Duodenal mucosa (tissue), 2 donors: ENCODE measurements around the gene C17orf75.

Experiments used
- H3K27ac ChIP-seq: one replicate; pipeline ENCODE4 v1.7.0; 2013; ENCODE audit warnings: low read depth, low read length
- H3K27me3 ChIP-seq, 2 donors: one replicate each; pipeline ENCODE4 v1.7.0; 2013; ENCODE audit warnings: low read length in 2 of 2, control low read depth in 1 of 2; ENCODE audit not compliant: insufficient read depth in 2 of 2, control insufficient read depth in 1 of 2
- H3K36me3 ChIP-seq, 2 donors: one replicate each; pipeline ENCODE4 v1.7.0; 2013; ENCODE audit warnings: low read length in 2 of 2, control low read depth in 1 of 2; ENCODE audit not compliant: insufficient read depth in 2 of 2, control insufficient read depth in 1 of 2
- H3K4me1 ChIP-seq, 2 donors: one replicate each; pipeline ENCODE4 v1.7.0; 2013; ENCODE audit warnings: low read length in 2 of 2, control low read depth in 1 of 2; ENCODE audit not compliant: insufficient read depth in 2 of 2, control insufficient read depth in 1 of 2
- H3K4me3 ChIP-seq, 2 donors: one replicate each; pipeline ENCODE4 v1.7.0; 2013; ENCODE audit warnings: low read length in 2 of 2, low read depth in 1 of 2
- H3K9ac ChIP-seq, 2 donors: one replicate each; pipeline ENCODE4 v1.7.0; 2013; ENCODE audit warnings: low read length in 2 of 2, low read depth in 1 of 2
- H3K9me3 ChIP-seq, 2 donors: one replicate each; pipeline ENCODE4 v1.7.0; 2013; ENCODE audit warnings: low read length in 2 of 2, control low read depth in 1 of 2; ENCODE audit not compliant: control insufficient read depth in 1 of 2

Gene C17orf75

GRCh38 chr17:32345951-32346600 is 4.1 kb upstream of the C17orf75 start:
- Histone ChIP-seq H3K9ac (no peak overlapping the region), H3K27ac (no peak overlapping the region), H3K27me3 (no peaks in the 10 kb centered on the region), H3K4me1 (peaks cover 15 to 20% of the 10 kb centered on the region in 2 donors), H3K36me3 (no peaks in the 10 kb centered on the region), H3K9me3 (no peaks in the 10 kb centered on the region), H3K4me3 (no peak overlapping the region)

DNA sequence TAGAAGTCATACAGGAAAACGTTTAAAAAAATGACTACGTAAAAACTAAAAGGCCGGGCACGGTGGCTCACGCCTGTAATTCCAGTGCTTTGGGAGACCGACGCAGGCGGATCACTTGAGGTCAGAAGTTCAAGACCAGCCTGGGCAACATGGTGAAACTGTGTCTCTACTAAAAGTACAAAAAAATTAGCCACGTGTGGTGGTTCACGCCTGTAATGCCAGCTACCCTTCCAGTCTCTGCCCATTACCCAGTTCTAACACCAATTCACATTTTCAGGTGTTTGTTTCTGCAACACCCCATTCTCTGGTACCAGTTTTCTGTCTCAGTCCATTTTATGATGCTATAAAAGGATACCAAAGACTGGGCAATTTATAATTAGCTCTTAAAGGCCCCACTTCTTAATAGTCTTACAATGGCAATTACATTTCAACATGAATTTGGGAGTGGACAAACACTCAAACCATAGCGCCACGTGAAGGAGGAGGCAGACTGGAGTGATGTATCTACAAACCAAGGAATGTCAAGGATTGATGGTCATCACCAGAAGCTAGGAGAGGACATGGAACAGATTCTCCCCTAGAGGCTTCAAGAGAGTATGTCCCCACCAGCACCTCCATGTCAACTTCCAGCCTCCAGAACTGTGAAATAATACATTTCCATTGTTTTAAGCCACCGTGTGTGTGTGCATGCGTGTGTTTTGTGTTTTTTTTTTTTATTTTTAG is 791 bp upstream of the C17orf75 start:
- no peaks in the 10 kb centered on the region for H3K9me3 ChIP-seq
- peaks cover 6 to 16% of the 10 kb centered on the region in 2 donors for H3K4me1 ChIP-seq
- peak overlapping the region; percentile 85 to 89 for H3K4me3 ChIP-seq
- peak overlapping the region; percentile 76 to 80 for H3K9ac ChIP-seq
- H3K36me3 ChIP-seq: peaks cover 0 to 7% of the 10 kb centered on the region in 2 donors
- H3K27ac ChIP-seq: no peak overlapping the region
- no peaks in the 10 kb centered on the region for H3K27me3 ChIP-seq

DNA sequence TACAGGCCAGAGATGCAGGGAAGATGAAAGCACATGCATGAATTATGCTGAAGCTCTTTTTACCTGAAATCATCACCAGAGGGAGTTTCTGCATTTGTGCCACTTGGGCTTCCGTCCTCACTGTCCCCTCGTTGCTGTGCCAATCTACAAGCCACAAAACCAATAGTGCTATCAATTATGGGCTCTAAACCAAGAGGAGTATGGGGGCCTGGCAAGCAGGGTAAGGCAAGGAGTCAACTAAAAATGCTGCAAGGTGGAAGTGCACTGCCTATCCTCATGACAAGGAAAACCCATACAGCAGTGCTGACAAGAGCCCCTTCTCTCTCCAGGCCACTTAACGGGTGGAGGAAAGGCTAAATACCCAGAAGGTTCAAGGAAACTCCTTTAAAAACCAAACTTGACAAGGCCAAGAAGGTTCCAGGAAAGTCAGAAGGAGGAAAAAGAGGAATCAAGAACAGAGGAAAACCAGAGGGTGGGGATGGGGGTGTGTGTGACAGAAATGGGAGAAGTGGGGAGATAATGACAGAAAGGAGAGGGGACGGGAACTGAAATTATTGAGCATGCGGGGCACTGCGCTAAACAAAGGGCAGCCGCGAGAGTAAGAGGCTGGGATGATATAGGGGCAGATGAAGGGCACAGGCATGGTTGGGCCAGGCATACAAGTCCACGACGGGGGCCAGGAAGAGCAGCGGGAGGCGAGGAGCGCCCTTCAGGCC is 674 bp downstream of the C17orf75 start:
- Histone ChIP-seq H3K4me1 (peaks cover 6 to 16% of the 10 kb centered on the region in 2 donors), H3K27ac (peak overlapping the region; percentile 56), H3K36me3 (peaks cover 0 to 19% of the 10 kb centered on the region in 2 donors), H3K9me3 (no peaks in the 10 kb centered on the region), H3K9ac (peak overlapping the region; percentile 76 to 80), H3K27me3 (no peaks in the 10 kb centered on the region), H3K4me3 (peak overlapping the region; percentile 85 to 89)

DNA sequence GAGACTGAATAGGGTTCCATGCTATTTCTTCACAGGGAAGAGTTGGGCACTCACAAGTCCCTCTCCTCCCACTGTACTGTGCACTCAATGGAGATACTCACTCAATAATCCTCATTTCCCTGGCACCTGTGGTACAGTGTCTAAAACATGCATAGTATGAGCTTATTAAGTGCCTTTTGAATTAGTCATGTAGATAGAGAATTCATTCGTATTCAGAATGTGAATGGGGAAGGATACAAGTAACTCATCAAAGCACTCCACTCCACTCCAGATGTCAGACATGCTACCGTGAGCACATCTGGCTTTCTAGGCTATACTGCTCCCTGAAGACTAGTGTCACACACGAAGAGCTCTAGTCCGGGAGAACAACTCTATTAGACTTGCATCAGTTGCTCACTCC is 6.3 kb downstream of the C17orf75 start:
- H3K36me3 ChIP-seq: peaks cover 14 to 35% of the 10 kb centered on the region in 2 donors
- no peak overlapping the region for H3K9ac ChIP-seq
- no peaks in the 10 kb centered on the region for H3K27me3 ChIP-seq
- H3K9me3 ChIP-seq: no peaks in the 10 kb centered on the region
- H3K27ac ChIP-seq: no peak overlapping the region
- H3K4me3 ChIP-seq: no peak overlapping the region
- no peaks in the 10 kb centered on the region for H3K4me1 ChIP-seq

GRCh38 chr17:32335046-32335445 is 6.9 kb downstream of the C17orf75 start:
- no peak overlapping the region for H3K4me3 ChIP-seq
- H3K9ac ChIP-seq: no peak overlapping the region
- no peak overlapping the region for H3K27ac ChIP-seq
- H3K36me3 ChIP-seq: peaks cover 14 to 35% of the 10 kb centered on the region in 2 donors
- no peaks in the 10 kb centered on the region for H3K27me3 ChIP-seq
- H3K4me1 ChIP-seq: no peaks in the 10 kb centered on the region
- H3K9me3 ChIP-seq: no peaks in the 10 kb centered on the region

DNA sequence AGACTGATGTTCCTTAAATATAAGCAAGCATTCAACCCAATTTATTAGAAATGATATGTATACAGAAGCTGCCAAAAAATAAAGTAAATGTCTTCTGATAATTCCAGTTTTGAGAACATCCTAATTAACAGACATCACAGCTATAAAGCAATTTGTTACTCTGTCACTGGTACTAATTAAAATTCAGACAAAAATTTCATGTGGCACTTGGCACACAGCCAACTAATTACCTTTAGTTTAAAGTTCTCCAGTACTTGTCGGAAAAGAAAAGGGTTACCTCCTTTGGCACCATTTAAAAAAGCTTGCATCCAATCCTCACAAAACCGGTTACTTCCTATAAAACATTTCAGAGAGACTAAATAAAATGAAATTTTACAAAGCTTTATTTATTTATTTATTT is 8.8 kb downstream of the C17orf75 start:
- H3K27ac ChIP-seq: no peak overlapping the region
- no peaks in the 10 kb centered on the region for H3K27me3 ChIP-seq
- H3K4me3 ChIP-seq: no peak overlapping the region
- H3K9ac ChIP-seq: no peak overlapping the region
- H3K4me1 ChIP-seq: no peaks in the 10 kb centered on the region
- no peaks in the 10 kb centered on the region for H3K9me3 ChIP-seq
- H3K36me3 ChIP-seq: peaks cover 14 to 27% of the 10 kb centered on the region in 2 donors

DNA sequence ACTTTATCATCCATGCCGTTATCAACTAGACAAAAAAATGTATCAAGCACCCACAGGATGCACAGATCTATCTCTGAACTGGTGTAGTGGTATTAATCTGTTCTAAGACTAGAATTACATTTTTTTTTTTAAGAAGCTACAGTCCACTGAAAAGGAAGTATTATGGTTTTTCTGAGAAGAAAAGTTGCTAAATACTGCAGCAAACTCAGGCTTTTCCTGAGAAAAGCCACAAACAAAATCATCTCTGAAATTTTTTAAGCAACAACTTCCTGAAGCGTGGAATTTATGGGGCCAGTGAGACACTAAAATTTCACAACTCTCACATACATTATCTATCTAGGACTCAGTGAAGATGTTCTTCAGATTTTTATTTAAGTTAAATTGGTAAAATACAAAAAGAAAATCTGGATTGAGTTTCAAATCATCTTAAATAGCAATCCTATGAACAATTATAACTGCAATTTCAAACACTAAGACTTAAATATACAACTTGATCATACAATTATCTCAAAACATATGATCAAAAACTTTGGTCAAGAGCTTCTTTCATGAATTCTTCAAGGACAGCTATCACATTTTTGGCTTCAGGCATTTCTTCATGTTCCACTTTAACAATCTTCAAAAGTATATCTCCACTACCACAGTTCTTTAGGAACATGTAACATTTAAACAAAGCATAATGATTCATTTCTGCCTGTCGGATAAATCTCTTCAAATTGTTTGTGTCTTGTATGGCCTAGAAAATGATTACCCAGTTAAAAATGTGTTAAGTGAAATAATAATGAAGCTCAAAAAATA is 10.5 kb downstream of the C17orf75 start:
- H3K9me3 ChIP-seq: no peaks in the 10 kb centered on the region
- H3K27ac ChIP-seq: no peak overlapping the region
- no peaks in the 10 kb centered on the region for H3K27me3 ChIP-seq
- no peak overlapping the region for H3K9ac ChIP-seq
- no peaks in the 10 kb centered on the region for H3K4me1 ChIP-seq
- peaks cover 14 to 17% of the 10 kb centered on the region in 2 donors for H3K36me3 ChIP-seq
- no peak overlapping the region for H3K4me3 ChIP-seq

DNA sequence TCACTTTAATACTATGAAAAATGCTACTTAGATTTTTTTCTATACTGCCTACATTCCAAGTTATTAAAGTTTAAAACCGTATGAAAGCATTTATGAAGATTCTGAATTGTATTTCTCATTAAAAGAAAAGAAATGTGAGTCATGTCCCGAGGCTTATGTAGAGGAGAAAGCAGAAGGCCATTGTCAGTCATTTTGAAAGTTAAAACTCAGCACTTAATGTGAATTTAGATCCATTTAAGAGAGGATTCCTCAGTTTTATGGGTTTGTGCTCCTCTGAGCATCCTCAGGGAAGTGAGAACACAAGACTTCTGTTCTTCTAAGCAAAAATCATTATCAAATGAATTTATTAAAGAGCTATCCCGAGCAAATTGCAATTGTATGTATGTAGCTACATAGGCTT is 11.8 kb downstream of the C17orf75 start:
- Histone ChIP-seq H3K4me3 (no peak overlapping the region), H3K4me1 (no peaks in the 10 kb centered on the region), H3K9ac (no peak overlapping the region), H3K36me3 (peaks cover 9 to 10% of the 10 kb centered on the region in 2 donors), H3K27ac (no peak overlapping the region), H3K9me3 (no peaks in the 10 kb centered on the region), H3K27me3 (no peaks in the 10 kb centered on the region)

DNA sequence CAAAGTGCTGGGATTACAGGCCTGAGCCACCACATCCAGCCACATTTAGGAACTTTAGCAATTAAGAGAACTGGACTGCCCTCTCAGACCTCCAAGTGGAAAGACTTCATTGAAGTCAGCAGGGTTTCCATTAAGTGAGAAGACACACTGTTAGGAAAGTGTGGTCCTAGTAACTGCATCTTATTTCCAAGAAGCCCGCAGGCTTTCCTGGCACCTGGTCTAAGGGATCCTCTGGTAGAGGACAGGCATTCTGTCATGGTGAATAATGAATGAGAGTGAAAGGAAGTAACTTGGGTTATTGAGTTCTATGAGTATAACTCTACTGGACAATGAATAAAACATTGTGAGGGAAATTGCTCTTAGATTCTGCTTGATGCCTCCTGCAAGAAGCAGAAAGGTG is 14.1 kb downstream of the C17orf75 start:
- no peaks in the 10 kb centered on the region for H3K36me3 ChIP-seq
- no peaks in the 10 kb centered on the region for H3K9me3 ChIP-seq

More for the DNA sequence above, 14.1 kb downstream of the C17orf75 start:
- no peaks in the 10 kb centered on the region for H3K27me3 ChIP-seq
- no peak overlapping the region for H3K4me3 ChIP-seq
- H3K27ac ChIP-seq: no peak overlapping the region
- peaks cover 0 to 10% of the 10 kb centered on the region in 2 donors for H3K4me1 ChIP-seq
- no peak overlapping the region for H3K9ac ChIP-seq
